Coronary artery (tissue), 2 donors: Measurements from ENCODE around the gene COL6A5.

Source experiments
- DNase-seq: peaks from one replicate; pipeline ENCODE4 v3.0.0-alpha.2; 2017; ENCODE audit warnings: low spot score
- H3K27ac ChIP-seq, 2 donors: fragments of 200-600 bp; sonication (generic); one replicate each; pipeline ENCODE4 v1.5.1; 2016 to 2019
- H3K4me3 ChIP-seq: fragments of 200-600 bp; sonication (generic); 2 replicates; pipeline ENCODE4 v1.5.1; 2016; ENCODE audit warnings: mild to moderate bottlenecking, moderate library complexity
- CTCF ChIP-seq: fragments of 200-600 bp; sonication (generic); IDR thresholded peaks from one replicate; pipeline ENCODE4 v1.5.1; 2019; ENCODE audit warnings: antibody characterized with exemption

The COL6A5 gene

DNA sequence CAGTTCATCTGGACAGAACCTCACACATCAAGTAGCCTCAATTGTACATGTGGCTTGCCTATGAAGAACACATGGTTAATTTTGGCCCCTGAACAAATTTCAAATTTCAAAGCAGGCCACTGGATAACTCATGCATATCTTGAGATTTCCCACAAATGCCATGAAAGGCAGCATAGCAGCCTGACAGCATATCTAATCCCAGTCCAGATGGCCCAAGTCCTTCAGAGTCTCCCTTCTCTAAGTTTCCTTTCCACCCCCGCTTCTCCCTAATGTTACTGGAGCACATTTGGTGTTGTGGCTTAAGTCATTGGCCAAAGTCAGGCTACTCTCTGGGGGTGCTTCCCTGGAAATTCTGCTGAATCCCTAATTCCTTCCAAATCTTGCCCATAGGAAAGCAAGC is 117.7 kb downstream of the COL6A5 start:
- no peak overlapping the region for H3K4me3 ChIP-seq
- TF ChIP-seq CTCF: no peak
- no peak overlapping the region for H3K27ac ChIP-seq
- no peak for DNase-seq

DNA sequence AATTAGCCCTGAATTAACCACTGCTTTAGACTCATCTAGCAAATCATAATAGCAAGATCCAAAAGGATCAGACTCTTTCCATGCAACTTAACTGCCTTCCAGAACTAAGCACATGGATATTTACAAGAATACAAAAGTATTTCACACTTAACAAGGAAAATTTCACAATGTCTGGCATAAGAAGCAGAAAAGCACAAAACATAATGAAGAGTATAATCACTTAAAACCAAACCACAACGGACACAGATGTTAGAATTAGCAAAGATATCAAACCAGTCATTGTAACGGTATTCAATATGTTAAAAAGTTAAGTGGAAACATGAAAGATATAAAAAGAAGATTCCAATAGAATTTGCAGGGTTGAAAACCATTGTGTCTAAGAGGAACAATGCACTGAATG is 120.0 kb downstream of the COL6A5 start:
- no peak for TF ChIP-seq CTCF
- no peak overlapping the region for H3K27ac ChIP-seq
- DNase-seq: no peak
- H3K4me3 ChIP-seq: no peak overlapping the region

- TF ChIP-seq CTCF: no peak
- no peak overlapping the region for H3K27ac ChIP-seq
- no peak for DNase-seq
- no peak overlapping the region for H3K4me3 ChIP-seq
Observed at GRCh38 chr3:130468311-130468710, 122.8 kb downstream of the COL6A5 start.

DNA sequence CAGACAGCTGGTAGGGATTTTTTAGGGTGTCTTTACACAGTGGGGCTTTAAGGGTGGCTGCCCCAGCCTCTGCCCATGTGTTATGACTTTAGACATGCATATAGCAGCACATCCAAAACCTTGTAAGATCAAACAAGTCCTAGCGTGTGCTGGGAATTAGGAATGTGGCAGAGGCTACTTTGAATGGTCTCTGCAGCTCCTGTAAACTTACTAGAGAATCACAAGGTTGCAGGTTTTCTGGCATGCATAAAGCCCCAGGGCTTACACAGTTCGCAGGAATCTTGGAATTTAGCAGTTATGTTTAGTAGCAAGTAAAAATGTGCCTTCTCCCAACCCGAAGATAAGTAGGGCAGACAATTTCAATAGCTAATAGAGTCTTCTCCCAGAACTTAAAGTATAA is 124.7 kb downstream of the COL6A5 start:
- Histone ChIP-seq H3K27ac (no peak overlapping the region), H3K4me3 (no peak overlapping the region)
- no peak for TF ChIP-seq CTCF
- no peak for DNase-seq

DNA sequence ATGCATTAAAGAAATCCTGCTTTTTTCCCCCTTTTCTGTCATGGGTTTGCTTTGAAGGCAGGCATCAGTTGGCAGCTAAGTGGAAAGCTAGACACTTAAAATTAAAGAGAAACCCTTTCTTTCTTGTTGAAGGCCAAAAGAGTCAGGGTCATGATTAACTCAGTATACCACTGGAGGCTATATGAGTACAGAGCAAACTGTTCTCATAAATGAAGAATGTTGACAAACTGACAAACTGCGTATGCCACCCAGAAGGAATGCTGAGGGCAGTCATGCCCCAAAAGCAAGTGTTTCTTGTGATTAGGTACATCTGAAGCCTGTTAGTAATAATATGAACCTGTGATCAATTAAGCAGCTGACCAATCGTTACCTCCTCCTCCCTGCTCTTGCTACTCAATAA is 127.9 kb downstream of the COL6A5 start:
- DNase-seq: no peak
- TF ChIP-seq CTCF: no peak
- no peak overlapping the region for H3K27ac ChIP-seq
- H3K4me3 ChIP-seq: no peak overlapping the region

- no peak for TF ChIP-seq CTCF
- Histone ChIP-seq H3K4me3 (no peak overlapping the region), H3K27ac (no peak overlapping the region)
- no peak for DNase-seq
Observed at GRCh38 chr3:130480736-130481135, 135.3 kb downstream of the COL6A5 start.

GRCh38 chr3:130488288-130488687 is 142.8 kb downstream of the COL6A5 start:
- no peak overlapping the region for H3K27ac ChIP-seq
- no peak for TF ChIP-seq CTCF
- no peak for DNase-seq
- H3K4me3 ChIP-seq: no peak overlapping the region
